ENCODE measurements around the gene CNTN1. TPM values are rescaled to one million over a fixed set of nuclear protein-coding genes. Genes with fewer than 3 reads are reported as not detected.

Gene CNTN1
- total RNA-seq, 1 donor from 2014 or later: not detected

DNA sequence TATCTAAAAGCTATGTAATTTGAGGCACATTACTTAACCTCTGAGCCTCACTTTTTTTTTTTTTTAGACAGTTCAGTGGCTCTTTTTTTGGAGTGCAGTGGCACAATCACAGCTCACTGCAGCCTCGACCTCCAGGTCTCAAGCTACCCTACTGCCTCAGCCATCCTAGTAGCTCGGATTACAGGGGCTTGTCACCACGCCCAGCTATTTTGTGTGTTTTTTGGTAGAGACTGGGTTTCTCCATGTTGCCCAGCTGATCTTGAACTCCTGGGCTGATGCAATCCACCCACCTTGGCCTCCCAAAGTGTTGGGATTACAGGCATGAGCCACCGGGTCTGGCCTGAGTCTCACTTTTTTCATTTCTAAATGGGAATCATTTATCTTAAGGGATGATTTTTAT lies 303.9 kb downstream of the CNTN1 start:
- Mint-ChIP-seq H3K4me1 (no peaks in the 10 kb centered on the region), H3K27ac (no peak overlapping the region), H3K9me3 (peaks cover 4% of the 10 kb centered on the region), H3K27me3 (no peaks in the 10 kb centered on the region), H3K4me3 (no peak overlapping the region), H3K36me3 (ENCODE audit: low read depth) (no peaks in the 10 kb centered on the region)
- intact Hi-C loops (cut with micrococcal nuclease): no loop called here
- no peak for DNase-seq

- Mint-ChIP-seq H3K36me3 (ENCODE audit: low read depth) (no peaks in the 10 kb centered on the region), H3K4me3 (no peak overlapping the region), H3K9me3 (peaks cover 15% of the 10 kb centered on the region), H3K27me3 (no peaks in the 10 kb centered on the region), H3K4me1 (no peaks in the 10 kb centered on the region), H3K27ac (no peak overlapping the region)
- intact Hi-C loops (cut with micrococcal nuclease): no loop called here
- DNase-seq: no peak
Observed at GRCh38 chr12:40999210-40999609, 307.0 kb downstream of the CNTN1 start.

DNA sequence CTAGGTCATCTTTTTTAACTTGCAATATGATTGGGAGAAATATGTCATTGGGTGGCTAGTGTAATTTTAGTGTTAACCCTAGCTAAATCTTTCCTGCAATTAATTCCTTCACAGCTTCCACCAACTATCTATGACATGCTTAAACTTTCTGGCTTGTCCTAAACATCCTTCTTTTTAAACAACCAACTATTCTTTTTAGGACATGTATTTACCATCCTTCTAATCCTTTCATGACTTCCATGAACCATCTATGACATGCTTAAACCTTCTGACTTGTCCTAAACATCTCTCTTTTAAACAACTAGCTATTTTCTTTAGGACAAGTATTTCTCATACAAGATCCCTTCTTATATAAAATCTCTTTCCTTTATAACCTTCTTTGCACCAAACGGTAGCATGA lies 316.2 kb downstream of the CNTN1 start:
- Mint-ChIP-seq H3K27ac (no peak overlapping the region), H3K4me1 (no peaks in the 10 kb centered on the region), H3K9me3 (peaks cover 28% of the 10 kb centered on the region), H3K36me3 (ENCODE audit: low read depth) (no peaks in the 10 kb centered on the region), H3K4me3 (no peak overlapping the region), H3K27me3 (no peaks in the 10 kb centered on the region)
- intact Hi-C loops (cut with micrococcal nuclease): no loop called here
- DNase-seq: no peak

- peaks cover 13% of the 10 kb centered on the region for H3K9me3 Mint-ChIP-seq
- DNase-seq: no peak
- intact Hi-C loops (cut with micrococcal nuclease): no loop called here
- no peaks in the 10 kb centered on the region for H3K4me1 Mint-ChIP-seq
- no peak overlapping the region for H3K27ac Mint-ChIP-seq
- H3K4me3 Mint-ChIP-seq: no peak overlapping the region
- no peaks in the 10 kb centered on the region for H3K27me3 Mint-ChIP-seq
- no peaks in the 10 kb centered on the region for H3K36me3 Mint-ChIP-seq (ENCODE audit: low read depth)
Observed at GRCh38 chr12:41011939-41012338, 319.7 kb downstream of the CNTN1 start.

DNA sequence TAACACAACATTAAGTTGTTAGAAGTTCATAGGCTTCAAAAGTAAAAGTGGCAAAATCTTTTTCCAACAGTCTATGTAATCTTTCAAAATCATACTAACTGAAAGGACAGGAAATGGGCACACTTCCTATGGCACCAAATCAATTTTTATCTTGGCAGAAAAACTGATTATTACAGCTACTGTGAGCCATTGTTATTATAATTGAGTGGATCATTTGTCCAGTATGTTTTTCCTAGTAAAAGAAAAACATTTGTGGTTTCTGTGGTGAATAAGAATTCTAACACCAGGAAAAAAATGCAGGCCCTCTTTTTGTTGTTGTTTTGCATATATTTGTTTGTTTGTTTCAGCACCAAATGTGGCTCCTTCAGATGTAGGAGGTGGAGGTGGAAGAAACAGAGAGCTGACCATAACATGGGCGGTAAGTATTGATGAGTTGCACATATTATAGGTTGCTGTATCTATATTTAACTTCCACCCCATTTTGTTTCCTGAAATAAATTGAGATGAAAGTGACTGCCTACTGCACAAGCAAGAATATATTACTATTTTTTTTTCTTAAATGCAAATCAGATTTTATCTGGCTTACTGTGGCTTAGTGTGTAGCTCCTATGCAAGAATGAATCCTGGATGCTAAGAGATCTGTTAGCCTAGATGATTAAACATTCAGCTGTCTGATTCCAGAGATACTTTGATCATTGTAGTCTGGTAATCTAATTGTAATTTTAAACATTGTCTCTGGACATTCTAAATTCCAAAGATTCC lies 321.8 kb downstream of the CNTN1 start:
- peaks cover 7% of the 10 kb centered on the region for H3K9me3 Mint-ChIP-seq
- DNase-seq: no peak
- H3K27me3 Mint-ChIP-seq: no peaks in the 10 kb centered on the region
- no peak overlapping the region for H3K27ac Mint-ChIP-seq
- H3K36me3 Mint-ChIP-seq (ENCODE audit: low read depth): no peaks in the 10 kb centered on the region
- intact Hi-C loops (cut with micrococcal nuclease): no loop called here
- no peaks in the 10 kb centered on the region for H3K4me1 Mint-ChIP-seq
- H3K4me3 Mint-ChIP-seq: no peak overlapping the region

DNA sequence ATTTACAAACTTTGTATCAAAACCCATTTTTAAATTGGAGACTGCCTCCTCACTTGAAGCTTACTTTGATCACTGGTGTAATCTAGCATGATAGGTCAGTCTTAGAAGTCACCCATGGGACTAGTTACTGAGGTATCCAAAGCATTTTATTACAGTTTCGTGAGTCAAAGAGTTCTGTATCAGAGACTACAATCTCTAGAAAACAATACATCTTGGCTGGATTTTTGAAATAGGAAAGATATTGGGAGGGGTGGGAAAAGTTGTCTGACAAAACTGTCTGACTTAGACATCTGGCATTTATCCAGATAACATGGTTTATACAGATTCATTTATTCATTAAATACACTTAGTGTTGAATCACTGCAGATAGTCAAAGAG lies 322.4 kb downstream of the CNTN1 start:
- Mint-ChIP-seq H3K4me1 (no peaks in the 10 kb centered on the region), H3K27me3 (no peaks in the 10 kb centered on the region), H3K27ac (no peak overlapping the region), H3K9me3 (peaks cover 7% of the 10 kb centered on the region), H3K4me3 (no peak overlapping the region), H3K36me3 (ENCODE audit: low read depth) (no peaks in the 10 kb centered on the region)
- no peak for DNase-seq
- intact Hi-C loops (cut with micrococcal nuclease): no loop called here

DNA sequence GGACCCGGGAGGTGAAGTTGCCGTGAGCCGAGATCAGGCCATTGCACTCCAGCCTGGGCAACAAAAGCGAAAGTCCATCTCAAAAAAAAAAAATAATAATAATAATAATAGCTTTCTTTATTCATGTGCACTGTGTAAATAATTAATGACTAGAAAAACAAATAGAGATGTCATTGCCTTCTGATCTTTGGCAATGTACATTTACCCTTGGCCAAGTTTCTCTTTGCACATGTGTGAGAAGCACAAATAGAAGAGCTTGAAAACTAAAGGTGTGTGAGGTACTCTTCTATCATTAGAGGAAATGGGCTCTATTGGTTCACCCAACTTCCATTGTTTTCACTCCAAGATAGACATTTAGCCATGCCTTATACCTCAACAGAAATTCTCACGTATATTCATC lies 325.8 kb downstream of the CNTN1 start:
- no peak for DNase-seq
- H3K4me3 Mint-ChIP-seq: no peak overlapping the region
- H3K36me3 Mint-ChIP-seq (ENCODE audit: low read depth): no peaks in the 10 kb centered on the region
- intact Hi-C loops (cut with micrococcal nuclease): no loop called here
- H3K4me1 Mint-ChIP-seq: no peaks in the 10 kb centered on the region
- no peaks in the 10 kb centered on the region for H3K27me3 Mint-ChIP-seq
- H3K9me3 Mint-ChIP-seq: peaks cover 3% of the 10 kb centered on the region
- no peak overlapping the region for H3K27ac Mint-ChIP-seq

GRCh38 chr12:41019461-41019860 lies 327.2 kb downstream of the CNTN1 start:
- intact Hi-C loops (cut with micrococcal nuclease): no loop called here
- Mint-ChIP-seq H3K9me3 (no peaks in the 10 kb centered on the region), H3K4me1 (no peaks in the 10 kb centered on the region), H3K27ac (no peak overlapping the region), H3K4me3 (no peak overlapping the region), H3K36me3 (ENCODE audit: low read depth) (no peaks in the 10 kb centered on the region), H3K27me3 (no peaks in the 10 kb centered on the region)
- no peak for DNase-seq

- intact Hi-C loops (cut with micrococcal nuclease): no loop called here
- no peaks in the 10 kb centered on the region for H3K36me3 Mint-ChIP-seq (ENCODE audit: low read depth)
- DNase-seq: no peak
- H3K27me3 Mint-ChIP-seq: no peaks in the 10 kb centered on the region
- H3K9me3 Mint-ChIP-seq: no peaks in the 10 kb centered on the region
- no peak overlapping the region for H3K4me3 Mint-ChIP-seq
- no peaks in the 10 kb centered on the region for H3K4me1 Mint-ChIP-seq
- no peak overlapping the region for H3K27ac Mint-ChIP-seq
Observed at GRCh38 chr12:41023836-41024235, 331.6 kb downstream of the CNTN1 start.

GRCh38 chr12:41026151-41026550 lies 333.9 kb downstream of the CNTN1 start:
- no peak overlapping the region for H3K27ac Mint-ChIP-seq
- no peak overlapping the region for H3K4me3 Mint-ChIP-seq
- intact Hi-C loops (cut with micrococcal nuclease): no loop called here
- no peaks in the 10 kb centered on the region for H3K4me1 Mint-ChIP-seq
- H3K27me3 Mint-ChIP-seq: no peaks in the 10 kb centered on the region
- no peaks in the 10 kb centered on the region for H3K36me3 Mint-ChIP-seq (ENCODE audit: low read depth)
- H3K9me3 Mint-ChIP-seq: no peaks in the 10 kb centered on the region
- no peak for DNase-seq

GRCh38 chr12:41032386-41032785 lies 340.1 kb downstream of the CNTN1 start:
- Mint-ChIP-seq H3K9me3 (no peaks in the 10 kb centered on the region), H3K27ac (no peak overlapping the region), H3K27me3 (no peaks in the 10 kb centered on the region), H3K36me3 (ENCODE audit: low read depth) (no peaks in the 10 kb centered on the region), H3K4me3 (no peak overlapping the region), H3K4me1 (no peaks in the 10 kb centered on the region)
- intact Hi-C loops (cut with micrococcal nuclease): no loop called here
- DNase-seq: no peak

- Mint-ChIP-seq H3K27ac (no peak overlapping the region), H3K4me1 (no peaks in the 10 kb centered on the region), H3K36me3 (ENCODE audit: low read depth) (no peaks in the 10 kb centered on the region), H3K27me3 (no peaks in the 10 kb centered on the region), H3K9me3 (no peaks in the 10 kb centered on the region), H3K4me3 (no peak overlapping the region)
- intact Hi-C loops (cut with micrococcal nuclease): no loop called here
- no peak for DNase-seq
Observed at GRCh38 chr12:41034686-41035085, 342.4 kb downstream of the CNTN1 start.

- no peak overlapping the region for H3K27ac Mint-ChIP-seq
- no peaks in the 10 kb centered on the region for H3K4me1 Mint-ChIP-seq
- no peak for DNase-seq
- H3K27me3 Mint-ChIP-seq: no peaks in the 10 kb centered on the region
- H3K9me3 Mint-ChIP-seq: no peaks in the 10 kb centered on the region
- H3K4me3 Mint-ChIP-seq: no peak overlapping the region
- H3K36me3 Mint-ChIP-seq (ENCODE audit: low read depth): no peaks in the 10 kb centered on the region
- intact Hi-C loops (cut with micrococcal nuclease): no loop called here
Observed at GRCh38 chr12:41039461-41039860, 347.2 kb downstream of the CNTN1 start.

- H3K4me1 Mint-ChIP-seq: no peaks in the 10 kb centered on the region
- H3K27ac Mint-ChIP-seq: no peak overlapping the region
- intact Hi-C loops (cut with micrococcal nuclease): no loop called here
- no peaks in the 10 kb centered on the region for H3K9me3 Mint-ChIP-seq
- no peak overlapping the region for H3K4me3 Mint-ChIP-seq
- DNase-seq: no peak
- no peaks in the 10 kb centered on the region for H3K27me3 Mint-ChIP-seq
- H3K36me3 Mint-ChIP-seq (ENCODE audit: low read depth): no peaks in the 10 kb centered on the region
Observed at GRCh38 chr12:41045509-41045908, 353.3 kb downstream of the CNTN1 start.

- Mint-ChIP-seq H3K27me3 (no peaks in the 10 kb centered on the region), H3K4me3 (no peak overlapping the region), H3K9me3 (no peaks in the 10 kb centered on the region), H3K36me3 (ENCODE audit: low read depth) (no peaks in the 10 kb centered on the region), H3K4me1 (no peaks in the 10 kb centered on the region), H3K27ac (no peak overlapping the region)
- no peak for DNase-seq
- intact Hi-C loops (cut with micrococcal nuclease): no loop called here
Observed at GRCh38 chr12:41049033-41049432, 356.8 kb downstream of the CNTN1 start.
